ENCODE measurements around the gene EMSY.

GRCh38 chr11:76524461-76524860, 79.6 kb downstream of the EMSY start:
- TF ChIP-seq GATA1 (IDR thresholded peaks at IDR 0.05; ENCODE audit: low read depth, low read length) = no peak
- TF ChIP-seq POLR2A (IDR thresholded peaks at IDR 0.05; ENCODE audit: low read length) = no peak

All from erythroblast (primary cell).